GM19372 (cell line): Measurements from ENCODE around the gene LIF.

Source experiments
- ATAC-seq: cut with Tn5 transposase; IDR thresholded peaks from one replicate; pipeline ENCODE4 v1.9.1; 2021; ENCODE audit warnings: mild to moderate bottlenecking, low read depth, moderate library complexity; ENCODE audit not compliant: unreplicated experiment

The LIF gene

DNA sequence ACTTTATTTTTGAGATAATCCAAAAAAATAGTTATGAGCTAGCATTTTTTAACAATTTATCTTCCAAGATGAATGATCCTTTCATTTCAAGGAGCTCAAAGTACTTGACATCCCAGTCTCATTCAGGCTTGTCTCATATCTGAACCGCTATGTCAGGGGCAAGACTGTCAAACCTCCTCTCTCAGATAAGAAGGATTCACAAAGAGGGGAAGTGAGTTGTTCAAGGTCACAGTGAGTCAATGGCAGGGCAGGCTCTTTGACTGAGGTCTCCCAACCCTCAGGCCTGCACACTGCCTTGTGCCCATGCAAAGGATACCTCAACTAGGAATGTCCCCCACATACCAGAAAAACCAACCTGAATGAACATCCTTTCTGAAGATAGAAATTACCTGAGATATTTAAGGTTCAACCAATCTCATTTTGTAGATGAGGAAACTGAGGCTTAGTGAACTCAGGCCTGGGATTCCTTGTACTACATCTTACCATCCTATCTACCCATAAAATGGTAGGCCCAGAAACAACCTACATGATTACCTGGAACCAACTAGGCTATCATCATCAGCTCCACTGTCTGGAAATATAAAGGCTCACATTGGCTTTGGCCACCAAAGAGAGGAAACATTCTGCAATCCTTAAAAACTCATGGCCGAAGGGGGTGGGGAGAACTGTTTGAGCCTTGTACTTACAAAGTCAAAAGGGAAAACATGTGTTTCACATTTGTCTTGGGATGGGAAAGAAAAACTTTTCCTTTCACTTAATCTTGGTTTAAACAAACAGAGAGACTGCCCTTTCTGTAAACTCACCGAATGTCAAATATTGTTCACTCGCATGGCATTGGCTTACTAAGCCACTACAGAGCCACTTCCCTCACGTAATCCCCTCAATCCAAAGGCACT is 51.1 kb downstream of the LIF start:
- no peak for ATAC-seq

DNA sequence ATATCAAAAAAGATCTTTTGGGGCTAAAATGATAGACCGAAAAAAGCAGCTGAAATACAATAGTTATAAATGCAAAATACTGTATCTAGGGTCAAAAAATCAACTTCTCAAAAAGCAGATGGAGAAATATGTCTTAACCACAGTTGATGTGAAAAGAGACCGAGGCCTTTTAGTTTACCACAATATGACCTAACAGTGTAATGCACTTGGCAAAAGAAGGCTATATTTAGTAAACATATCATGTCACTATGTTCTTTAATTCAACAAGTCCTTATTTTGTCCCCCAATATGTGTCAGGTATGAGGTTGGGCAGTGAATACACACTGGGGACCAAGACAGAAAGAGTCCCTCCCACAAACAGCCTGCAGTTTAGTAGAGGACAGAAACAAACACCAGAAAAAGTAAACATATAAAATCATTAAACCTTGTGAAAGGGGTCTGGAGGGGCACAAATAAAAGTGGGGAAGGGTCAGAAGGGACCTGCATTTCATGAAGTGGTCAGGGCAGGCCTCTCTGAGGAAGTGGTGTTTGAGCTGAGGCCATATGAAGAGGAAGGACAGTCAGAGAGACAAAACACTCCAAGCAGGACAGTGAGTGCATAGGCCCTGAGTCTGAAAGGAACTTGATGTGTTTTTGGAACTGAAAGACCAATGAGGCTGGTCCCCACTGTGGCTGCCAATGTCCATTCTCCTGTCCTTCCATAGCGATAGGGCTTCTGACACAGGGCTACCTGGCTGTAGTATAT is 53.4 kb downstream of the LIF start:
- ATAC-seq, result no peak

DNA sequence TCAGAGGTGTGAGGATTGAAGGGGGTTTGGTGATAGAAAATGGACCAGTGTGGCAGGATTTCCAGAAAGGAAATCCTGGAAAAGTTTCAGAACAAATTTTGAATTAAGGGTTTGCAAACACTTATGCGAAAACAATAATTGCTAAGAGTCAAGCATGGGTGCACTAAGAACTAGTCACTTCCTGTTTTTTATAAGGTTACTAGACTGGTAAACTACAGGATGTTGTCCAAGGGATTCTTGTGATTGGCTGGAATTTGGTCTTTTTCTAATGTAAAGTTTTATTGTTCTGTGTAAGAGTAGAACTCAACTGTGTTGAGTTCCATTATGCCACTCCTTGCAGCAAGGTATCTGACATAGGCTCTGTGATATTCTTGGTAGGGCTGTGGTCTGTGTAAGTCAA is 54.1 kb downstream of the LIF start:
- no peak for ATAC-seq

DNA sequence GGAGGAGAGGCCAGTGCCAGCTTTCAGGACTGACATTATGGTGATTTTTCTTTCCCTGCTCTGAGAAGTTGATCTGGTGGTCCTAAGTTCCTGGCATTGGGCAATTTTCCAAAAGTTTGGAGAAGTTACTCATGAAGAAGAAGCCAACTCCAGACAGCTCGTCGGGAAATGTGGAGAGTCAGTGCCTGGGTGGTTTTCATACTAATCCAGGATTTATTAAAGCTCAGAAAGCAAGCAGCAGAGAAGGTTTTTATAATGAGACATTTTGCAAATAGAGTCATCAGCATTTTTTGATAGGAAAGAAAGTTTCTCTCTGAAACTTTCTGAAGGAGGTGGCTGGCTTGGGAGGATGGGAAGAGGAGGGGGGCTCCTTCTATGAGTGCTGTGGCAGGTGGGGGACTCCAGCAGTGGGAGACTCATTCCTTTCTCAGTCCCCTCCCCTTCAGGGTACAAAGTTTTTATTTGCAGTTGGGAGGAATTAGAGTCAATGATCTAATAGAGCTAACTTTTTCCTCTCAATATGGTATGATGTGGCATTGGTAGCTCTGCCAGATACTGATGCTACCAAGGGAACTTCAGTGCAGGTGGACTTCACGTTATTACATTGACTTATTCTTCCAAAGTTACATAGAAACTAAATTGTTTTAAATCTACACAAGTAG is 55.4 kb downstream of the LIF start:
- no peak for ATAC-seq

DNA sequence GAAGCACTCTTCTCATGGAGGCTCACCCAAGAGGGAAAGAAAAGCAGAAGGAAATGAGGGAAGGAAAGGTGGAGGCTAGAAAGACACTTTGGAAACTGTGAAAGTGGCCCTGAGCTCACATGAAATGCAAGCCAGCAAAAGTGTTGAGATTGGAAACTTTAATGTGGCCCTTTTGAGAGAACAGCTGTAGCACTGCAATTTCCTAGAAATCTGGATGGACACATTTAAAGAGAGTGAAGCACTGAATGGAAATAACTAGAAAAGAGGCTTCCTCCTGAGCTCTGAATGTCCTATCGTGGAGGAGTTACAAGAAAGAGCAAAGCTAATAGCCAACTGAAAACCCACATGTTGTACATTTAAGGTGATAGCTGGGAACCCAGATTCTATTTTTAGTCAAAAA is 56.0 kb downstream of the LIF start:
- ATAC-seq, result no peak
